Measurements from ENCODE around the gene KRT82.

GRCh38 chr12:52436828-52437474, 30.8 kb upstream of the KRT82 start:
- no peak for TF ChIP-seq CTCF (conservative IDR thresholded peaks at IDR 0.05; ENCODE audit: low read length)
- TF ChIP-seq EZH2phosphoT487 (IDR thresholded peaks at IDR 0.05; ENCODE audit: borderline replicate concordance, low read depth, low read length), result no peak
